Activated naive CD8-positive, alpha-beta T cell (primary cell): Measurements from ENCODE around the gene PAK5.

ENCODE experiments used
- H3K27ac Mint-ChIP-seq: one replicate; pipeline ENCODE4 v1.8.0; 2021; ENCODE audit warnings: mixed read lengths
- H3K27me3 Mint-ChIP-seq: one replicate; pipeline ENCODE4 v1.8.0; 2021; ENCODE audit warnings: mixed read lengths
- H3K36me3 Mint-ChIP-seq: one replicate; pipeline ENCODE4 v1.8.0; 2021; ENCODE audit warnings: mixed read lengths
- H3K4me1 Mint-ChIP-seq: one replicate; pipeline ENCODE4 v1.8.0; 2021; ENCODE audit warnings: low read depth, mixed read lengths
- H3K4me3 Mint-ChIP-seq: one replicate; pipeline ENCODE4 v1.8.0; 2021; ENCODE audit warnings: mild to moderate bottlenecking, mixed read lengths
- H3K9me3 Mint-ChIP-seq: one replicate; pipeline ENCODE4 v1.8.0; 2021; ENCODE audit warnings: low read depth, mixed read lengths

The PAK5 gene

DNA sequence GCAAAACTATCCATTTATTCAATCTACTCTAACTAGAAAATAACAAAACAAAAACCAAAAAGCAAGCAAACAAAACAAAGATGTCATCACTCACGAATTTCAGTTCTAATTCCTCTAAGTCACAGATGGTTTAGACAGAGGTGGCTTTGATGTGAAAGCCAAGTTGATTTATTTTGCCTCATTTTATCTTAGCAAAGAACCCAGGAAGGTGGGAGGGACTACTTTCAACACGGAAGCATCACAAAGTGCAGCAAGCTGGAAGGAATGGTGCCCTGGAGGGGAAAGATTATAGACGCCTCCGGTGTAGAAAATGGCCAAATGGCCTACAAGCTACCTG, 236.1 kb downstream of the PAK5 start:
- Mint-ChIP-seq H3K36me3 (no peaks in the 10 kb centered on the region), H3K4me1 (no peaks in the 10 kb centered on the region), H3K27ac (no peak overlapping the region), H3K4me3 (no peak overlapping the region), H3K9me3 (no peaks in the 10 kb centered on the region), H3K27me3 (no peaks in the 10 kb centered on the region)

DNA sequence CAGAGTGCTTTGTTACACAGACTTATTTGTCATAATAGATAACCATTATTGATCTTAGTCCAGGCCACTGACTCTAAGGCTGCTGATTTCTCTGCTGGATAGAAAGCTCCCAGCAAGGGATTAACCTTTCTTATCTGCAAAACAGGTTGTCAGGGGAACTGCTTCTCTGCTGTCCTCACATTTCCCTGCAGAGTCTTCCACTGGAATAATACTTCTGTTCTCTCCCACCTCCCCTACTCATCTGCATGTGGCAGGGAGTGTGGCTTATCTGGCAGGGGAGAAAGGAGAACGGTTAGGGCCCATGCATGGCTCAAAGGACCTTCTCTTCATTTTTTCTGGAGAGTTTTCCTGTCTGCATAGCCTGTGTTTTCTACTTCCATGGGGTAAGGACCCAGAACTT, 238.3 kb downstream of the PAK5 start:
- Mint-ChIP-seq H3K36me3 (no peaks in the 10 kb centered on the region), H3K27me3 (no peaks in the 10 kb centered on the region), H3K4me1 (no peaks in the 10 kb centered on the region), H3K9me3 (no peaks in the 10 kb centered on the region), H3K4me3 (no peak overlapping the region), H3K27ac (no peak overlapping the region)

DNA sequence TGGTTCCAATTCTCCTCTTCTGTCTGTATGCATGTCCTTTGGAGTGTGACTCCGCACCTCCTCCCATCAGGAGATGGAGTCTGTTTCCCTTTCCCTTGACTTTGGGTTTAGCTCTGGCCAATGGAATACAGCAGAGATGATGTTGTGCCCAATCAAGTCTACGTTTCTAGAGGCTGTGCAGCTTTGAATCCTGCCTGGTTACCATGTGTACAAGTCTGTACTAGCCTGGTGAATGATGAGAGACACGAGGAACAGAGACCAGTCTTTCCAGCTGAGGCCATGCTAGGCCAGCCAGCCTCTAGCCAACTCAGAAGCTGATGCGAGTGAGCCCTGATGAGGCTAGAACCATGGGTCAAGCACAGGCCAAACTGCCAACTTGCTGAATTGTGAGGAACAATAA, 241.3 kb downstream of the PAK5 start:
- H3K9me3 Mint-ChIP-seq: no peaks in the 10 kb centered on the region
- no peaks in the 10 kb centered on the region for H3K27me3 Mint-ChIP-seq
- no peaks in the 10 kb centered on the region for H3K4me1 Mint-ChIP-seq
- no peak overlapping the region for H3K4me3 Mint-ChIP-seq
- no peak overlapping the region for H3K27ac Mint-ChIP-seq
- no peaks in the 10 kb centered on the region for H3K36me3 Mint-ChIP-seq

DNA sequence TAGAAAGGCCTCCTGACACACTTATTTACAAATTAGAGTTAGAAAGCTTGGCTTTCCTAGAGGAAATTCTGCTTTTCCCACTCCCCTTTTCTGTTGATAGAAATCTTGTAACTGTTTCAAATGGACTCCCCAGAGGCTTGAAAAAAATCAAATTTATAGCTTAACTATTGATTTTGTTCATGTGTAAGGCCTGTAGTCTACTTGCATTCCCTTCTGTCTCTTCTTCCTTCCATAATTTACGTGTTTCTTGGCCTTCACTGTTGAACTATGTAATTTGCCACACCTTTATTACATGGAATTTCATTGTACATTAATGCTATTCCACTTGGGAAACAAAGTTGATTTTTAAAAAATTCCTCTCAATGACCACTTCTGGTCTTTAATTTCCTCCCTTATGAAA, 243.1 kb downstream of the PAK5 start:
- no peaks in the 10 kb centered on the region for H3K9me3 Mint-ChIP-seq
- no peak overlapping the region for H3K27ac Mint-ChIP-seq
- no peaks in the 10 kb centered on the region for H3K27me3 Mint-ChIP-seq
- H3K4me1 Mint-ChIP-seq: no peaks in the 10 kb centered on the region
- no peaks in the 10 kb centered on the region for H3K36me3 Mint-ChIP-seq
- no peak overlapping the region for H3K4me3 Mint-ChIP-seq

DNA sequence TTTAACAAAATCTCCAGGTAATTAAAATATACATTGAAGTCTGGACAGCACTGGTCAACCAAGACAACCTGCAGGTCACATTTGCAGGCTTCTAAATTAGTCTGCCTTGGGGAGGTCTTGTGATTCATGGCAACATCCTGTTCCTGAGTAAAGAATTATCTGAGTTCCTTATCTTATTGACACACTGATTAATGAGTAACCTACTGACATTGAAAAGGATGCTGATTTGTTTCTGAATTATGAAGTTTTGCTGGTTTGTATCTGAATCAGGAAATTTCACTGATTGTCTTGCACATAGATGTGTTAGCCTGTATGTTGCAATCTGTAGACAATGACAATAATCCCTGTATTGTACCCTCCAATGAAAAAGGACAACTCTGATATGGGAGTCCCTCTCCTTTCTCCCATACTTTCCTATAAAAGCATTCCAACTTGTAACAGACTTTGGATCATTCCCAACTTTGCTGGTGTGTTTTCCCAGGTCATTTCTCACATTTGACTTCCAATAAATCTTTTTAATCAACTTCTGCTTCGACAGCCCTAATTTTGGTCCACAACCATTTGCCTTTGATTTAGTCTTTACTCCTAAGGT, 244.5 kb downstream of the PAK5 start:
- H3K36me3 Mint-ChIP-seq: no peaks in the 10 kb centered on the region
- no peaks in the 10 kb centered on the region for H3K27me3 Mint-ChIP-seq
- no peaks in the 10 kb centered on the region for H3K9me3 Mint-ChIP-seq
- H3K4me3 Mint-ChIP-seq: no peak overlapping the region
- H3K4me1 Mint-ChIP-seq: no peaks in the 10 kb centered on the region
- H3K27ac Mint-ChIP-seq: no peak overlapping the region

DNA sequence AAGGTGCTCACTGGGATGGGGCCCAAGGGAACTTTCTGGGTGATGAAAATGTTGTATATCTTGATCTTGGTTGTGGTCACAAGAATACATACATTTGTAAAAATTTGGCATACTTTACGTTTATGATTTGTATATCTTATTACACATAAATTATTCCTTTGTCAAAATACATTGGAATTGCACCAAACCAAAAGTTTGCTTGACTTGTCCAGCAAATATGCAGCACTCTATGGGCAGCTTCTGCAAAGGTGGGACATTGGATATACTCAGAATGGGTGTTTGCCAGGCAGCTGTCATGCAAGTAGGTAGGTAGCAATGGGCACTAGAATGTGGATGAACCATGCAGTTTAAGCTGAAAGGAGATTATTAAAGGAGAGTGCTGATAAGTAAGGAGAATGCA, 246.5 kb downstream of the PAK5 start:
- H3K27ac Mint-ChIP-seq: no peak overlapping the region
- H3K36me3 Mint-ChIP-seq: no peaks in the 10 kb centered on the region
- H3K27me3 Mint-ChIP-seq: no peaks in the 10 kb centered on the region
- H3K4me3 Mint-ChIP-seq: no peak overlapping the region
- no peaks in the 10 kb centered on the region for H3K4me1 Mint-ChIP-seq
- no peaks in the 10 kb centered on the region for H3K9me3 Mint-ChIP-seq

DNA sequence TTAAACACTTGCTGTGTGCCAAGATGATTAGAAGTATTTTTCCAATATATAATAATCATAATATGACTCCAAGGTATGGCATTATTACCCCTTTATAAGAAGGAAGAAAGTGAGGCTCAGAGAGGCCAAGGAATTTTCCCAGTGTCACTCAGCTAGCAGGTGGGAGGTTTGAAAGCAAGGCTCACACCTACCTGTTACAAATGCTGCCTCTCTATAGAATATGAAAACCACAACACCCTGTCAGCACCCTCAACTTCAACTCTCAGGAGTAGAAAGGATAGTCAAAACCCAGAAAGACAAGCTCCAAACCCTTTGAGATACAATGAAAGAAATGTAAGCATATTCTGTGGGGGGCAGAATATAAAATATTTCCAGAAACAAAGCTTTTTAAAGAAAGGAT, 247.8 kb downstream of the PAK5 start:
- Mint-ChIP-seq H3K27ac (no peak overlapping the region), H3K4me3 (no peak overlapping the region), H3K4me1 (no peaks in the 10 kb centered on the region), H3K36me3 (no peaks in the 10 kb centered on the region), H3K9me3 (no peaks in the 10 kb centered on the region), H3K27me3 (peaks cover 2% of the 10 kb centered on the region)

DNA sequence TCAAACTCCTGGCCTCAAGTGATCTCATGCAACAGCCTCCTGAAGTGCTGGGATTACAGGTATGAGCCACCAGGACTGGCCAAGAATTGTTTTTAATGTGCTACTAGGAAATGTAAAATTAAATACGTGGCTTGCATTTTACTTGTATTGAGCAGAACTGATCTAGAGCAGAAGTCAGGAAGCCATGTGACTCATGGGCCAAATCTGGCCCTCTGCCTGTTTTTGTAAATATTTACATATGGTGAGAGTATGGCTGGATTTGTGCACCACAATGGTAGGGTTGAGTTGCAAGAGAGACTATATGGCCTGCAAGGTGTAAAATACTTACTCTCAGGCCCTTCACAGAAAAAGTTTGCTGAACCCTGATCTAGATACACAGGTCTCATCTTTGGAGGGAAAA, 248.7 kb downstream of the PAK5 start:
- H3K9me3 Mint-ChIP-seq: no peaks in the 10 kb centered on the region

DNA sequence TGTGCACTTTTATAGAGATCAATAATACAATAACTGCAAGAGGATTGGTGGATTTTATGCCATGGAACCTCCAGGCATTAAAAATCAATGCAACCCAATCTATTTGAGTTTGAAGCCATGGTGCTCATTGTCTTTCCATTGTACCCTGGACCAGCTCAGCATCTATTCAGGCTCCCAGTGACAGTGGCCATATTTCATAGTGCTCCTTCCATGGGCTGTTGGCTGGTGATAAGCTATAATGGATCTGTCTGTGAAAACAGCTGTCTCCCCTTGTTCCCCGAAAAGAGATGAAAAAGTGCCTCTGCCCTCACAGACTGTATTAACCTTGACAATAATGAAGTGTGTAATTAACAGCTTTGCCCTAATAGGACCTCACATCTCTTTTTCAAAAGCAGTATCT, 250.2 kb downstream of the PAK5 start:
- Mint-ChIP-seq H3K27ac (no peak overlapping the region), H3K27me3 (peaks cover 2% of the 10 kb centered on the region), H3K36me3 (no peaks in the 10 kb centered on the region), H3K9me3 (no peaks in the 10 kb centered on the region), H3K4me1 (no peaks in the 10 kb centered on the region), H3K4me3 (no peak overlapping the region)

More for the DNA sequence above, 248.7 kb downstream of the PAK5 start:
- Mint-ChIP-seq H3K27me3 (peaks cover 2% of the 10 kb centered on the region), H3K4me3 (no peak overlapping the region), H3K4me1 (no peaks in the 10 kb centered on the region), H3K36me3 (no peaks in the 10 kb centered on the region), H3K27ac (no peak overlapping the region)

DNA sequence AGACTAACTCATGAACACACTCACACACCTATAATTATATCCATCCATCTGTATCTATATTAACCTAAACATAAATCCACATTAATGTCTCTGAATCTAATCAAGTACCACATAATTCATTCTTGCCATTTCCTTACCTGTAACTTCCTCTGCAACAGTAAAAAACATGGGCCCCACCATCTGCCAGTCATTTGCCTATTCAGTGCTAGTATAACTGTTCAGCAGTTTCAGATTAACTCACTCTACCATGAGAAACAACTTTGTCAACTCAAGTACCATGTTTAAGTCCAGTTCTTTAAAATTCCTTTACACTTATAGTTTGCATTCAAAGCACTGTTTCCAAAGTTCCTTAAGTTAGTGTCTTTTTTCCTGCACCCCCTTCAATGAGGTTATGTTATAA, 255.7 kb downstream of the PAK5 start:
- H3K9me3 Mint-ChIP-seq: no peaks in the 10 kb centered on the region
- H3K36me3 Mint-ChIP-seq: no peaks in the 10 kb centered on the region
- H3K4me3 Mint-ChIP-seq: no peak overlapping the region
- H3K27ac Mint-ChIP-seq: no peak overlapping the region
- peaks cover 5% of the 10 kb centered on the region for H3K27me3 Mint-ChIP-seq
- no peaks in the 10 kb centered on the region for H3K4me1 Mint-ChIP-seq

DNA sequence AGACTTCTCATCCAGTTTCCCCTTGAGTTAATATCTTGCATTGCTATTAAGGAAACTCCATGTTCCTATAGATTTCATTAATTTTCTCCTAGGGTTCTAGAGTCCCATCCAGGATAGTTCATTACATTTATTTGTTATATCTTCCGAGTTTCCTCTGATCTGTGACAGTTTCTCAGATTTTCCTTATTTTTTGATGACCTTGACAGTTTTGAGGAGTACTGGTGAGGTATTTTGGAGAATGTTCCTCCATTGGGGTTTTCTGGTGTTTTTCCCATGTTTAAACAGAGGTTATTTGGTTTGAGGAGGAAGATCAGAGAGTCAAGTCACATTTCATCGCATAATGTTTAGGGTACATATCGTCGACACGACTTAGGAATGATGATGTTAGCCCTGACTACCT, 256.7 kb downstream of the PAK5 start:
- Mint-ChIP-seq H3K9me3 (no peaks in the 10 kb centered on the region), H3K4me1 (no peaks in the 10 kb centered on the region), H3K4me3 (no peak overlapping the region), H3K27me3 (peaks cover 5% of the 10 kb centered on the region), H3K36me3 (no peaks in the 10 kb centered on the region), H3K27ac (no peak overlapping the region)

DNA sequence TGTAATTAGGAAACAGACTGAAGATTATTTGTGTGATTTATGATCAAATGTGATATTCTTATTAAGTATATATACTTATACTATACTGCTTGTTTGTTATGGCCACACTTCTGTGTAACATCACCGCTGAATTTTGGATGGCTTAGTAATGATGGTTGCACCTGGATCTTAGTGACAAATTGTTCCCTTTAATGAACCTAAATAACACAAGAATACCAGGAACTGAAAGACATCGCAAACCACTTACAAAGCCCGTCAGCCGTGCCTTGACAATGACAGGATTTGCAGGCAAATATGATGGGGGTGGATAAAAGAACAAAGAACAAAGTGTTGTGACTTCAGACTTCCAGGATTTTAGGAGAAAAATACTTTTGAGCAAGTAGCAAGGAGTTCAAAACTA, 257.4 kb downstream of the PAK5 start:
- Mint-ChIP-seq H3K27me3 (peaks cover 3% of the 10 kb centered on the region), H3K36me3 (no peaks in the 10 kb centered on the region), H3K4me3 (no peak overlapping the region), H3K4me1 (no peaks in the 10 kb centered on the region), H3K27ac (no peak overlapping the region), H3K9me3 (no peaks in the 10 kb centered on the region)

DNA sequence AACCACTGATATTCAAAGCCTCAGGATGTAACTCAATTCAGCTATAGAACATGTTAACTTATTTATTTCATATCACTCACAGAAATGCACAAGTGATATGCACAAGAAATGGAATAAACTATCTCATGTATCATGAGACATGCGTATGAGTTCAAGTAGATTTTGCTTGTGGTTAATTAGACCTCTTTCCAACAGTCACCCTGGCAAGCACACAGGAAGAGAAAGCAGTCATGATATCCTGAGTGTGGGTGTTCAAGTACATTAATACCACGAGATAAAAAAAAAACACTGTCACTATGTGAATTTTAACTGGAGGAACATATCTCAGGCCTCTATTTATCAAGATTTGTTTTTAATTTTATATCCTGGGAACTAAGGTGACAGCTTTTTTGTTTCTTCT, 260.3 kb downstream of the PAK5 start:
- H3K36me3 Mint-ChIP-seq: no peaks in the 10 kb centered on the region
- no peak overlapping the region for H3K4me3 Mint-ChIP-seq

DNA sequence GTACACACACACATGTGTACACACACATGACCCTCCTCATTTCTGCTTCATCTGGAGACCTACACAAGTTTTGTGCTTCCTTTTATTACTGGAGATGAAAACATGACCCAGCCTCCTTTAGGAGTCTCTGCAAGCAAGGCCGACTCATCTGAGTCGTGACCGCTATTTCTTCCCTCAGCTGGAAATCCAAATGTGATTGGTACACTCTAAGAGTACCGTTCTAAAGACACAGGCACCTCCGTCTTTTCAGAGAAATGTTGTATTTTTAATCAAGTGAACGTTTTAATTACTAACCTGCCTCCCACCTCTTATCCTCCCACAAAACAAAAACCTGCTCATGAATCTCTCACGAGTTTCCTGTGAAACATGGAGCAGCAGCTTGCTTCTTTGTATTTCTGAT, 261.5 kb downstream of the PAK5 start:
- Mint-ChIP-seq H3K27ac (no peak overlapping the region), H3K4me3 (no peak overlapping the region), H3K4me1 (no peaks in the 10 kb centered on the region)

More for the DNA sequence above, 260.3 kb downstream of the PAK5 start:
- Mint-ChIP-seq H3K27ac (no peak overlapping the region), H3K9me3 (no peaks in the 10 kb centered on the region), H3K27me3 (peaks cover 5% of the 10 kb centered on the region), H3K4me1 (no peaks in the 10 kb centered on the region)

DNA sequence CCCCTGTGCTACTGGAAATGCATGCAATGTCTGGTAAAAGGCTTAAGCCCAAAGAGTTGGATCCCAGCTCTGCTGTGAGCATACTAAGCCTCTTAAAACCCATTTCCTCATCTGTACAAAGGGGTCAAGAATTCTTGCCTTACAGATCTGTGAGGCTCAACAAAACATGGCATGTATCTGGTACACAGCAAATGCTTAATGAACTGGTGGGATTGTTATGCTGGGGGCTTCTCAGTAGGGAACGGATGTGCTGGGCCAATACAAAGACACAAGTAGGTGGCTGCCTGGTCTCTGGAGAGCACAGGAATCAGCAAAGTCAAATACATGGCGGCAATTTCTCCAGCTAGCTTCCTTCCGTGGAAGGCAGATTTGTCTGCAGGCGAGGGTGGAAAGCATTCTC, 262.2 kb downstream of the PAK5 start:
- H3K4me3 Mint-ChIP-seq: no peak overlapping the region

More for the DNA sequence above, 261.5 kb downstream of the PAK5 start:
- H3K9me3 Mint-ChIP-seq: no peaks in the 10 kb centered on the region
- H3K36me3 Mint-ChIP-seq: no peaks in the 10 kb centered on the region
- H3K27me3 Mint-ChIP-seq: peaks cover 4% of the 10 kb centered on the region

DNA sequence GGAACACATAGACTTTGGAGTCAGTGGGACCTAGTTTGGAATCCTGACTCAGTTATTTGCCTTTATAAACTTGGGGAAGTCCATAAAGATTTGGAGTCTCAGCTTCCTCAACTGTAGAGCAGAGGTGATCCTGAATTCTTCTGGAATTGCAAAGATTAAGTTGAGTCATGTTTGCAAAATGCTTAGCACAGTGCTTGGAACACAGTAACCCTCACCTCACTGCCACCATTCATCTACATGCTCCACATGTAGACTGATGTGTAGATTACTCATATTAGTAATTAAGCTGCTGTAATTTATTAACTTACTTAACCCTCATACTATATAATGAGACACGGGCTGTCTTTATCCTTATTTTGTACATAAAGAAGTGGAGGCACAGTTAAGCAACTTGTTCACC, 263.0 kb downstream of the PAK5 start:
- H3K9me3 Mint-ChIP-seq: no peaks in the 10 kb centered on the region
- H3K4me3 Mint-ChIP-seq: no peak overlapping the region
- no peaks in the 10 kb centered on the region for H3K36me3 Mint-ChIP-seq
- no peak overlapping the region for H3K27ac Mint-ChIP-seq
- H3K27me3 Mint-ChIP-seq: peaks cover 2% of the 10 kb centered on the region
- no peaks in the 10 kb centered on the region for H3K4me1 Mint-ChIP-seq

More for the DNA sequence above, 262.2 kb downstream of the PAK5 start:
- peaks cover 2% of the 10 kb centered on the region for H3K27me3 Mint-ChIP-seq
- H3K36me3 Mint-ChIP-seq: no peaks in the 10 kb centered on the region
- H3K27ac Mint-ChIP-seq: no peak overlapping the region
- H3K9me3 Mint-ChIP-seq: no peaks in the 10 kb centered on the region
- H3K4me1 Mint-ChIP-seq: no peaks in the 10 kb centered on the region
